GM12801 (cell line): Measurements from ENCODE around the gene C1QTNF5.

Experiments used
- TF ChIP-seq, protein P1 (sequence below): IDR thresholded peaks from one replicate; pipeline ENCODE4 v1.5.1; 2011; ENCODE audit warnings: control low read depth; ENCODE audit not compliant: insufficient read length; ENCODE audit errors: extremely low read depth

Gene C1QTNF5

DNA sequence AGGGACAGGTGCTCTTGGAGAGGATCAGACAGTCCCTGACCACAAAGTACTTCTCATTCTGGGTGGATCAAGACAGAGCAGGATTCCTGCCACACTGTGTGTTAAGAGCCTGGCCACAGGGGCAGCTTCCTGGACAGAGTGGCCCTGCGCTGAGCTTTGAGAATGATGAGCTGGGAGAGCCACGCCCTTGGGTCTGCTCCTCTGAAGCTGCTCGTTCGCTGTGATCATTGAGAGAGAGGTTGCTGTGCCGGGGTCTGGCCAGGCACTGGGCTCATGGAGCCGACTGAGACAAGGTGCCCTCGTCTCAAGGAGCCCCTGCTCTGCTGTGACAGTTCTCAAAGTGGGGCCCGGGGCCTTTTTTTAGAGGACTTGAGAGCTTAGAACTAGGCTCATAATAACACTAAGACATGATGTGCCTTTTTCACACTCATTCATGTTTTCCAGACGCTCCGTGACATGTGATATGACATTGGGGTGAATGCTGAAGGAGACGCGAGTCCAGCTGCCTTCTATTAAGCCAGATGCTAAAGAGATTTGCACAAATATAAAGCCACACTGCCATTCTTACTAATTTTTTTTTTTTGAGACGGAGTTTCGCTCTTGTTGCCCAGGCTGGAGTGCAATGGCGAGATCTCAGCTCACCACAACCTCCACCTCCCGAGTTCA lies 7.4 kb upstream of the C1QTNF5 start:
- TF ChIP-seq, protein P1, sequence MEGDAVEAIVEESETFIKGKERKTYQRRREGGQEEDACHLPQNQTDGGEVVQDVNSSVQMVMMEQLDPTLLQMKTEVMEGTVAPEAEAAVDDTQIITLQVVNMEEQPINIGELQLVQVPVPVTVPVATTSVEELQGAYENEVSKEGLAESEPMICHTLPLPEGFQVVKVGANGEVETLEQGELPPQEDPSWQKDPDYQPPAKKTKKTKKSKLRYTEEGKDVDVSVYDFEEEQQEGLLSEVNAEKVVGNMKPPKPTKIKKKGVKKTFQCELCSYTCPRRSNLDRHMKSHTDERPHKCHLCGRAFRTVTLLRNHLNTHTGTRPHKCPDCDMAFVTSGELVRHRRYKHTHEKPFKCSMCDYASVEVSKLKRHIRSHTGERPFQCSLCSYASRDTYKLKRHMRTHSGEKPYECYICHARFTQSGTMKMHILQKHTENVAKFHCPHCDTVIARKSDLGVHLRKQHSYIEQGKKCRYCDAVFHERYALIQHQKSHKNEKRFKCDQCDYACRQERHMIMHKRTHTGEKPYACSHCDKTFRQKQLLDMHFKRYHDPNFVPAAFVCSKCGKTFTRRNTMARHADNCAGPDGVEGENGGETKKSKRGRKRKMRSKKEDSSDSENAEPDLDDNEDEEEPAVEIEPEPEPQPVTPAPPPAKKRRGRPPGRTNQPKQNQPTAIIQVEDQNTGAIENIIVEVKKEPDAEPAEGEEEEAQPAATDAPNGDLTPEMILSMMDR: no peak

DNA sequence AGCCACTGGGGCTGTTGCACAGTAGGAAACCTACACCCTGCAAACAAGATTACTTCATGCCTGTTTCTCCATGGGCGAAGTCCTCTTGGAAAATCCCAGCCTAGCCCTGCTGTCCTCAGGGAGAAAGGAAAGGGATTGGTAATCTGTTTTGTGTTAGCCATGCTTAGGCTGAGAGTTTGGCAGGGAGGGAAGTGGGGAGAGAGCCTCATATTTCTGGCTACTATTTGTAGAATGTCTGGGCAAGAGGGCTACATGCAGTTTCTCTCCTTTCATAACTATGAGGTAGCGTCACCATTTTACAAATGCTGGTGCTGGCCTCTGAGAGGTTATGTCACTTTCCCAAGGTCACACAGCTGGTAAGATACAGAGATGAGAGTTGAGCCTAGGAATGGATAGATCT lies 6.6 kb upstream of the C1QTNF5 start:
- TF ChIP-seq, protein P1: no peak

DNA sequence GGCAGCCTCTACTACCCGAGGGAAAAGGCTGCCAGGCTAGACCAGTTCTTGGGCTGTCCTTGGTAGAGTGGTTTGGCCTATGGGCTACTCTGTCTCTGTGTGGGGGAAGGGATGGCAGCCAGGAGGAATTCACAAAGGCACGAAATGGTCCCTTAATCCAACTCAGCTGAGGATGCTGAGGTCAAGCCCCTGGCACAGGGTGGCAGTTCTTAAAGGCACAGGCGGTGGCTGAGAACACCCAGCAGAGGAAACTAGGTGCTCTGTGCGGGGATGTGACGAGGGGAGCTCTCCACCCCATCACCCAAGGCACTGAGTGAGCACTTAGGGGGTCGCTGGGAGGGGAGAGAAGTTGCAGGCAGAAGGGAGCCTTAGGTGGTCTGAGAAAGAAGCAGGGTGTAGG lies 5.9 kb upstream of the C1QTNF5 start, which contains the start of gene MFRP:
Gene MFRP (minus strand): TSS at position 101 of the 400 bp plus-strand sequence. CDS start 192 bp downstream, outside the sequence.
- TF ChIP-seq, protein P1: no peak

DNA sequence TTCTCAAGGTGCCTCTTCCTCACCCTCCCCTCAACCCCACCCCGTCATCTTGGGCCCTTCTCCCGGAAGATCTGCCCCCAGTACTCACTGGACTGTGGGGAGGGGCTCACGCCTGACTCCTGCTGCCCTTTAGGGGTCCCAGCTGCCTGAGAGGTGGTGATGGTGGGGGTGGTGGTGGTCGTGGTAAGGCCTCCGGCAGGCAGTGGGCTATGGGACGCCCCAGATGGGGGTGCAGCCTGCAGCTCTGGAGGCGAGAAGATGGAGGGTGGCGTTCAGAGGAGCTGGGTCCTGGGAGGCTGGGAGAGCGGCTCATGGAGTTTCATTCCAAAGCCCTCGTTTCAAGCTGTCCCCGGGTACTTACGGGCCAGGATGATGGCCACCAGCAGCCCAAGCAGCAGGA lies 5.0 kb upstream of the C1QTNF5 start:
- TF ChIP-seq, protein P1: no peak

DNA sequence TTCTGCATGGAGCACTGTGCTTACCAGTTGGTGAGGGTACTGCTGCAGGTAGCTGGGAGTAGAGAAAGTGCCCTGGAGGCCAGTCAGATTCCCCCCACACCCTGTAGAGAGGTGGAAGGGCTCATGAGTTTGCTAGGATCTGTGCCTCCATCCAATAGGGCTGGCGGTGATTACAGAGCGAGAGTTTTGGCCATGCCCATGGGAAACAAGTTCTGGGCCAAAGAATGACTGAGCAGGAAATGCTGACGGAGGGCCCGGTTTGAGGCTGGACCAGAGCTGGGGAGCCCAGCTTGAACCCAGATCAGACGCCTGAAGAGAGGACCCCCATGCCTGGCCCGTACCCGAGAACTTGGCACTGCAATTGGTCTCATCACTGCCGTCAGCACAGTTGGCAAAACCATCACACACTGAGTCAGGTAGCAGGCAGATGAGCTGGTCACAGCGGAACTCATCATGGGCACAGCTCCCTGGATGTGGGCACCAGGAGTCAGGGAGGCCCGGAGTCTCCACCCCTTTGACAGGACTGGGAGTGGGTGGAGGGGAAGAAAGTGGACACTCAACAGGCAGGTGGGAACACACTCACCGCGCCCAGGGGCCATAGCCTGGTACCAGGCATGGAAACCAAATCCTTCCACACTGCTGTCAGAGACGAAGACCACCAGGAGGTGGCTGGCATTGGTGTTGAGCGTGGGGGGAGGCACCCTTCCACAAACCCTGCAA lies 3.8 kb upstream of the C1QTNF5 start:
- TF ChIP-seq, protein P1: no peak

DNA sequence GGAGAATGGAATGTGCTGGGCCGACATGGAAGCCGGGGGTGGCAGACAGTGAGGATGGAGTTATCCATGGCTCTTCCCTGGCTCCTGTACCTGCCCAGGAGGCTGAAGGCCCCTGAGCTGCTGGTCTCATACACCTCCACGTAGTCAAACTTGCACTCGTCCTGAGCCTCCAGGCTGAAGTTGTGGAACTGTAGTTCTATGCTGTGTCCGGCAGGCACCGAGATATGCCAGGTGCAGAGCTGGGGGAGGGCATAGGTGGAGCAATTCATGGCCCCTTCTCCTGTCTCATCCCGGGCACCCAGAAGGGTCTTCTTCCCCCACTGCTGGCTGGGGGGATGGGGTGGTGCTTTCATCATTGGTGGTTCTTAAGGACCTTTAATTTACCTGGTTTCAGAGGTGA lies 3.0 kb upstream of the C1QTNF5 start:
- TF ChIP-seq, protein P1: no peak

DNA sequence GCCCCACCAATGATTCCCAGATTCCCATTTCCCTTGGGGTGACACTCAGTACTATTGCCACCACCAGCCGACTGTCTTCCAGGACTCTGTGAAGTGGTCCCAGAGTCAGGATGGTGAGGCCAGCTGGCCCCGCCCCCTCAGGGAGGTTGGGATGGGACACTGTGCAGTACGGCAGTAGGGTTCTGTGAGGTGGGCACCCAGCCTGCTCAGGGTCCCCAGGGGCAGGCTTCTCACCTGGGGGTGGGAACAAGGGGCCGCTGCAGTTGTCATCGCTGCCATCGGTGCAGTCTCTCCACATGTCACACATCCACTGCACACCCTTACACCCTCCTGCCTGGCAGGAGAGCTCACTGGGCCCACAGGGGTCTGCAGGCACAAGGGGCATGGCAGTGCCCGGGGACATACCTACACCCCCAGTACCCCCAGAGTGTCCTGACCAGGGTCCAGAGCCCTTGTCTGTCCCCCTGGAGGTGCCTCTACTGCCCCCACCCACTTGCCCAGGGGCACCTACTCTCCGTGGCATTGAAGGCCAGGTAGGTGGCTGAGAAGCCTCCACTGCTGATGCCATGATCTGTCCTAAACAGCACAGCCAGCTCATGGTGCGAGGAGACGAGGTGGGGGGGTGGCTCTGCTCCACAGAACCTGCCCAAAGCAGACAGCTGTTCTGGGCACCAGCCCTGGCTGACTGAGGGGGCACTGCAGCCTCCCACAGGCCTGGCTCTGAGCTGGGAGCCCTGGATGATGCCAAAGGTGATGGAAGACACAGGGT lies 1.9 kb upstream of the C1QTNF5 start:
- TF ChIP-seq, protein P1: no peak
